Activated CD4-positive, alpha-beta memory T cell treated with anti-CD3 and anti-CD28 coated beads for 36 hours (primary cell): ENCODE results near the gene HNRNPA2B1. TPM values are rescaled to one million over a fixed set of nuclear protein-coding genes. Genes with fewer than 3 reads are reported as not detected.
A peak's percentile ranks its signal among the peaks of the same experiment; 100 is the strongest.
"Not testable (repeated sequence)": the region's sequence is repeated elsewhere in the genome, so short reads cannot be mapped to it uniquely, and the experiment has no call there.

Experiments
- CTCF ChIA-PET: fragments of 350-600 bp; sonication (Branson Sonifier 250); formaldehyde crosslinking; loops from one replicate; lab custom pipeline; 2021; ENCODE audit warnings: antibody characterized with exemption, inconsistent platforms; lab: Charles Lee
- POLR2A ChIA-PET: fragments of 350-600 bp; sonication (Branson Sonifier 250); formaldehyde crosslinking; loops from one replicate; lab custom pipeline; 2021; ENCODE audit warnings: antibody characterized with exemption; lab: Charles Lee
- DNase-seq: peaks from one replicate; pipeline ENCODE4 v3.0.0-alpha.2; 2020
- H3K27ac Mint-ChIP-seq: one replicate; pipeline ENCODE4 v1.8.0; 2021; ENCODE audit warnings: mixed read lengths
- H3K27me3 Mint-ChIP-seq: one replicate; pipeline ENCODE4 v1.8.0; 2021; ENCODE audit warnings: mixed read lengths
- H3K36me3 Mint-ChIP-seq: one replicate; pipeline ENCODE4 v1.8.0; 2021; ENCODE audit warnings: mixed read lengths
- H3K4me1 Mint-ChIP-seq: one replicate; pipeline ENCODE4 v1.8.0; 2021; ENCODE audit warnings: low read depth, mixed read lengths
- H3K4me3 Mint-ChIP-seq: one replicate; pipeline ENCODE4 v1.8.0; 2021; ENCODE audit warnings: mild to moderate bottlenecking, mixed read lengths
- H3K9me3 Mint-ChIP-seq: one replicate; pipeline ENCODE4 v1.8.0; 2021; ENCODE audit warnings: mixed read lengths
- intact Hi-C: fragments of 100-400 bp; cut with micrococcal nuclease; formaldehyde crosslinking; loops from one replicate; pipeline ENCODE4 v1.15.1; 2023
- total RNA-seq, 2 experiments: library from RNA; stranded (reverse); gene quantifications; one replicate each; pipeline ENCODE4 v1.2.3, GENCODE V29; 2021

Gene HNRNPA2B1
- total RNA-seq, 2 experiments from 2014 or later: 906 to 929 TPM

DNA sequence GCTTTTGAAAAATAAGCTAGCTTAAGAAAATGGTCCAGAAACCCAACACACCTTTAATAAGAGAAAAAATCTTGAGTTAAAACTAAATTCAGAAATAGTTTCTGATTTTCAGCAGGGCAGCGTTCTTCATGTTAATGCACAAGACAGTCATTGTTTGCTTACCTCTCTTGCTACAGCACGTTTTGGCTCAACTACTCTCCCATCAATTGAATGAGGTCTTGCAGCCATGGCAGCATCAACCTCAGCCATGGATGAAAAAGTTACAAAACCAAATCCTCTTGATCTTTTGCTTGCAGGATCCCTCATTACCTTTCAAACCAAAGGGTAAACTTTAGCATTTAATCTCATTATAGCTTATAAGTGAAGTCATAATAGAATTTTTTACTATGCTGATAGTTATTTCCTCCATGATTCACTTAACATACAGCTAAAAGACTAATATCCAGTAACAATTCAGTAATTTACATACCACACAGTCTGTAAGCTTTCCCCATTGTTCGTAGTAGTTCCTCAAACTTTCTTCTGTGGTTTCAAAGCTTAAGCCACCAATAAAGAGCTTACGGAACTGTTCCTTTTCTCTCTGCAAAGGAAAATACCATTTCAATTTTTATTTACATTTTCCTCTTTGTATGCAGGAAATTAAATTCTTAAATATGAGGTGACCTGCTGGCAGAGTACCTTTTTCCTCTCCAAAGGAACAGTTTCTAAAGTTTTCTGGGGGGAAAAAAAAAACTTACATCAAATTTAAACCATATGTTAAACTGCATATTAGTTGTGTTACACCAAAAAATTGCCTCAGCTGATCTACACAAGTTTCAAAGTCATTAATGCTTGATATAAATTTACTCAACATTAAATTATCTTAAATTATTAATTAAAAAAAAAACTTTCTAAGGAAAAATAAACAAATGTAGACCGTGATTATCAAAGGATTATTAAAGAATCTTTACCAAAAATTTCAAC lies 3.1 kb downstream of the HNRNPA2B1 start:
- Mint-ChIP-seq H3K27ac (peak overlapping the region; percentile 100), H3K4me1 (peaks cover 50% of the 10 kb centered on the region), H3K27me3 (peaks cover 6% of the 10 kb centered on the region), H3K9me3 (peaks cover 2% of the 10 kb centered on the region), H3K4me3 (peak overlapping the region; percentile 99), H3K36me3 (peaks cover 85% of the 10 kb centered on the region)
- CTCF ChIA-PET: interaction anchor here (0.9 to 3.4 kb wide), 12 partner anchors 9 to 305 kb away, joined by 3 to 27 read pairs (median 6); partner anchors contain the start of gene NFE2L3
- no peak for DNase-seq
- intact Hi-C loops: no loop called here
- POLR2A ChIA-PET: interaction anchor here (0.8 to 9.9 kb wide), 12 partner anchors 8 to 105 kb away, joined by 3 to 160 read pairs (median 8); partner anchors contain the start of gene NFE2L3

DNA sequence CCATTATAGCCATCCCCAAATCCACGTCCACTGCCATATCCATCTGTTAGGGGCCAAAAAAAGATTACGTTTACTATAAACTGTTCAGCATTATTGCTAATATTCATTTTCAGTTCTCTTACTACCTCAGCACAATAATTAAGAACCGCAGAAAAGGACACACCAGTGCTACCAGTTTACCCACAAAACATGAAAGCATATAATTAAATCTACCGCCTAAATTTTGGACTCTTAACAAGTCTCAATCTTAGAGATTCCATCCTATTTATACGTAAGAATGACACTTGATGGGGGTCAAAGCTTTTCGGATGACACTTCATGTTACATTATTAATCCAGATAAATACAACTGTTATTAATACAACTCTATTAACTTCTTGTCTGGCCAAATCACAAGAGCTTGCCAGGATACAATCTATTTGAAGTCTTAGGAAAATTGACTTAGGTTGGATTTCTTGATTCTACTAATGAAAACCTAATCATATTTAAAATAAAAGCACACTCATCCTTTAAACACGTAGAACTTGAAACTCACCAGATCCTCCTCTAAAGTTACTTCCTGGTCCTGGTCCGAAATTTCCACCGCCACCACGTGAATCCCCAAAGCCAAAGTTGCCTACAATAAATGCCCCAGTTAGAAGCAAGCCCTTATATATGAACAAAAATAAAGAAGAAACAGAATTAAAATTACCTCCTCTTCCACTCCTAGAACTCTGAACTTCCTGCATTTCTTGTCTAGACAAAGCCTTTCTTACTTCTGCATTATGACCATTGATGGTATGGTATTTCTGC lies 4.5 kb downstream of the HNRNPA2B1 start:
- ChIA-PET CTCF (interaction anchor here (1.0 to 3.4 kb wide), 7 partner anchors 7 to 303 kb away, joined by 3 to 27 read pairs (median 6); partner anchors contain the start of gene NFE2L3), POLR2A (interaction anchor here (0.9 to 9.9 kb wide), 7 partner anchors 8 to 97 kb away, joined by 3 to 160 read pairs (median 12); no protein-coding TSS in a partner anchor)
- H3K27me3 Mint-ChIP-seq: peaks cover 6% of the 10 kb centered on the region
- H3K27ac Mint-ChIP-seq: peak overlapping the region; percentile 100
- no peak for DNase-seq
- H3K9me3 Mint-ChIP-seq: peaks cover 2% of the 10 kb centered on the region
- H3K4me3 Mint-ChIP-seq: peak overlapping the region; percentile 99
- peaks cover 60% of the 10 kb centered on the region for H3K4me1 Mint-ChIP-seq
- peaks cover 94% of the 10 kb centered on the region for H3K36me3 Mint-ChIP-seq
- intact Hi-C loops: loop anchor here (1.0 kb wide), 1 partner anchor 8 kb away; no protein-coding TSS in a partner anchor

DNA sequence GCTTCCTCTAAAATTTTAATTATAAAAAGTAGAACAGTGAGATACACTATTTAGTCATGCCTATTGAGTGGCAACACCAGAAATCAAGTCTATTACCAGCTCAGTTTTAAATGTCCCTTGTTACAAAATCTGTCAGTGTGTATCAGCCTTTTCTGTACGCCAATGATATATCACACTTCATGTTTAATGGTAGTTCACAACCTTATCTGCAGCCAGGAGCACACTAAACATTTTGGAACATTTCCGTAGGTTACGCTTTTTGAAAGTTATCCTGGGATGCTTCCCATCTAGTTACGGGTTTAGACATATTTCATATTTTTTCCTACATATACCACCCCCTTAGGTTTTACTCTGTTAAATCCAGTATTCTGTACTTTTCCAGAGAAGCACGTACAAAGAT lies 5.4 kb downstream of the HNRNPA2B1 start:
- CTCF ChIA-PET: interaction anchor here (1.0 to 2.0 kb wide), 3 partner anchors 43 to 170 kb away, joined by 3 to 6 read pairs (median 3); no protein-coding TSS in a partner anchor

DNA sequence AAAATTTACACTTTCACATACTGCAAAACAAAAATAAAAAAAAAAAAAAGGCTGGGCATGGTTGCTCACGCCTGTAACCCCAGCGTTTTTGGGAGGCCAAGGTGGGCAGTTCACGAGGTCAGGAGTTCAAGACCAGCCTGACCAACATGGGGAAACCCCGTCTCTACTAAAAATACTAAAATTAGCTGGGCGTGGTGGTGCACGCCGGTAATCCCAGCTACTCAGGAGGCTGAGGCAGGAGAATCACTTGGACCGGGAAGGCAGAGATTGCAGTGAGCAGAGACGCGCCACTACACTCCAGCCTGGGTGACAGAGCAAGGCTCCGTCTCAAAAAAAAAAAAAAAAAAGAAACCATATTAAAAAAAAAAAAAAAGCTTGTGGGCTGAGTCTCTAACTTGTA lies 5.8 kb downstream of the HNRNPA2B1 start:
- H3K27me3 Mint-ChIP-seq, H3K9me3 Mint-ChIP-seq, DNase-seq, intact Hi-C loops: not testable (repeated sequence)
- ChIA-PET CTCF (interaction anchor here (1.1 to 4.2 kb wide), 3 partner anchors 43 to 170 kb away, joined by 3 to 17 read pairs (median 6); partner anchors contain the start of gene NFE2L3), POLR2A (interaction anchor here (0.5 to 9.9 kb wide), 10 partner anchors 6 to 101 kb away, joined by 3 to 160 read pairs (median 18); partner anchors contain the start of genes CBX3 and NFE2L3)
- peaks cover 68% of the 10 kb centered on the region for H3K4me1 Mint-ChIP-seq
- H3K27ac Mint-ChIP-seq: peak overlapping the region; percentile 84
- H3K36me3 Mint-ChIP-seq: peaks cover 92% of the 10 kb centered on the region
- peak overlapping the region; percentile 69 for H3K4me3 Mint-ChIP-seq

More for the DNA sequence above, 5.4 kb downstream of the HNRNPA2B1 start:
- H3K27ac Mint-ChIP-seq: peak overlapping the region; percentile 100
- peaks cover 2% of the 10 kb centered on the region for H3K27me3 Mint-ChIP-seq
- H3K4me3 Mint-ChIP-seq: peak overlapping the region; percentile 99
- H3K9me3 Mint-ChIP-seq: no peaks in the 10 kb centered on the region
- intact Hi-C loops: no loop called here
- no peak for DNase-seq
- peaks cover 94% of the 10 kb centered on the region for H3K36me3 Mint-ChIP-seq
- H3K4me1 Mint-ChIP-seq: peaks cover 66% of the 10 kb centered on the region
- POLR2A ChIA-PET: interaction anchor here (0.5 to 9.9 kb wide), 9 partner anchors 7 to 101 kb away, joined by 3 to 160 read pairs (median 12); partner anchors contain the start of gene NFE2L3

DNA sequence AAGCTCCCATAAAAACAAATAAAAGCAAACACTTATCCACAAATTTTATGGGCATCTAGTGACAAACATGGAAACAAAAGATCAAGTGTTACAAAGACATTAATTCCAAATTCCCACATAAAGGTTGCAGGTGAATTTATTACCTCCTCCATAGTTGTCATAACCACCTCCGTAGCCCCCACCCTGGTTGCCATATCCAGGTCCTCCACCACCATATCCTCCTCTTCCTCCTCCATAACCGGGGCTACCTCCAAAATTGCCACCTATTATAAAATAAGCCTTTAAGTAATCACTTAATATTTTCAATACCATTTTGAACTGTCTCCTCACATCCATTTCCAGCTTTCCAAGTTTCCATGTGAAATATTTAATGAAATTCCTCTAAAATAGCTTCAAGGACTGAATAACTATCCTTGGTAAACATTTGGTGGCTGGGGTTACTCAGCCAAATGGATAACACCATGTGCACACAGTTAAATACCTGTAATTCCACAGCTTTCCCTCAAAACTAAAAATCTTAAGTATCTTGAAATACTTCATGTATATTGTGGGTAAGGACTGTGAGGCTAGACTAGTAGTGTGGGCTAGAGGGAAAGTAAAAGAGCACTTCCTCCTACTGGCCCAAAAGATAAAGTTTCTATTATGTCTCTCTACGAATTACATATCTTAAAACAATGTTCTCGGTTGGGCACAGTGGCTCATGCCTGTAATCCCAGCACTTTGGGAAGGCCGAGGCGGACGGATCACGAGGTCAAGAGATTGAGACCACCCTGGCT lies 6.9 kb downstream of the HNRNPA2B1 start:
- H3K4me3 Mint-ChIP-seq: peak overlapping the region; percentile 69

DNA sequence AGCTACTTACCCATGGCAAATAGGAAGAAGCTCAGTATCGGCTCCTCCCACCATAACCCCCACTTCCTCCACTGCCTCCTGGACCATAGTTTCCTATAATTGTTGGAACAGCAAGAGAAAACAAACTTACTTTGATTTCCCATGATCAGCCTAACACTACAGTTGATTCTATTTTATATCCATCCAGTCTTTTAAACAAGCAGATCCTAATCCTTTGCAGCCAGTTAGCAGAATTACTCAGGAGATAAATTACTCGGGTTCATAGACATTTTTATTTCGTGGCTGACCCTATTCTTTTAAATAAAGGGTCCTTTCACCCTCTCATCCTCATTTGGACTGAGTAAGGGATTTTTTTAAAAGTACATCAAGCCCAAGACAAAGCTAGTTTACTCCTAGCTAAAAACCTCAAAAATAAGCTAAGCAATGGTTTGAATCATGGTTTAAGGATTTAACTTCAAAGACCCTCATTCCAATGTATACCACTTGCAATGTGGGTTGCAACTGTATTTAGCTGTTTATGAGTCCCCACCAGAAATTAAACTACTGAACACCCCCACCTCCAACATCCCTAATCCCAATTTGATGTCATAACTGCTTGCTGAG lies 8.0 kb downstream of the HNRNPA2B1 start:
- POLR2A ChIA-PET: interaction anchor here (0.7 to 9.9 kb wide), 13 partner anchors 7 to 113 kb away, joined by 3 to 160 read pairs (median 9); partner anchors contain the start of genes CBX3, HNRNPA2B1 and NFE2L3

More for the DNA sequence above, 6.9 kb downstream of the HNRNPA2B1 start:
- intact Hi-C loops: no loop called here
- peak overlapping the region; percentile 84 for H3K27ac Mint-ChIP-seq
- POLR2A ChIA-PET: interaction anchor here (1.2 to 9.9 kb wide), 9 partner anchors 8 to 114 kb away, joined by 3 to 160 read pairs (median 9); partner anchors contain the start of genes CBX3 and NFE2L3
- DNase-seq: no peak
- CTCF ChIA-PET: interaction anchor here (0.7 to 4.2 kb wide), 7 partner anchors 11 to 172 kb away, joined by 3 to 35 read pairs (median 3); partner anchors contain the start of gene NFE2L3
- no peaks in the 10 kb centered on the region for H3K9me3 Mint-ChIP-seq
- peaks cover 80% of the 10 kb centered on the region for H3K4me1 Mint-ChIP-seq
- no peaks in the 10 kb centered on the region for H3K27me3 Mint-ChIP-seq
- peaks cover 92% of the 10 kb centered on the region for H3K36me3 Mint-ChIP-seq

DNA sequence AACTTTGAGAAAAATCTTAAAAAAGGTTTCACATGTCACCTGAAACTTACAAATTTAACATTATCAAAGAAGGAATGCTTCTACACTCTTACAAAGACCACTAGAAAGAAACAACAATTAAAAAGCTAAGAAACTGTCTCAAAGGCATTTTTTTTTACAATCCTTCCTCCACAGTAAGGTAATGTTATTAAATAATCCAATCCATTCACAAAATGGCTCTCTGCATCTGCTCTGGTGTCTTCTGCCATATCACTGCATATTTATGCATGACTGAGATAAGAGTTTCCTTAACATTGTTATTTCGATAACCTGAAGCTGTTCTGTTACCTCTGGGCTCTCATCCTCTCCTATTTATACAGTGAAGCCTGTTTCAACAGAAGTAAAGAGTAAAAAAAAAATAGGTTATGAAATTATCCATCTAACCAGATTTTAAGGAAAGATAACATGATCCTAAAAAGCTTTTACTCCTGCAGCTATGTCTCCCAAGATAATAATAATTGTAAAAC lies 8.5 kb downstream of the HNRNPA2B1 start:
- peaks cover 87% of the 10 kb centered on the region for H3K36me3 Mint-ChIP-seq
- intact Hi-C loops: loop anchor here (1.0 kb wide), 1 partner anchor 25 kb away; no protein-coding TSS in a partner anchor
- DNase-seq: no peak
- H3K27ac Mint-ChIP-seq: peak overlapping the region; percentile 84
- H3K27me3 Mint-ChIP-seq: no peaks in the 10 kb centered on the region
- peaks cover 92% of the 10 kb centered on the region for H3K4me1 Mint-ChIP-seq
- H3K9me3 Mint-ChIP-seq: no peaks in the 10 kb centered on the region
- POLR2A ChIA-PET: interaction anchor here (0.7 to 9.9 kb wide), 14 partner anchors 8 to 113 kb away, joined by 3 to 160 read pairs (median 8); partner anchors contain the start of genes CBX3, HNRNPA2B1 and NFE2L3
- peak overlapping the region; percentile 49 for H3K4me3 Mint-ChIP-seq
- CTCF ChIA-PET: interaction anchor here (1.1 to 4.2 kb wide), 7 partner anchors 24 to 299 kb away, joined by 3 to 35 read pairs (median 4); partner anchors contain the start of gene NFE2L3

More for the DNA sequence above, 8.0 kb downstream of the HNRNPA2B1 start:
- intact Hi-C loops: loop anchor here (1.0 kb wide), 1 partner anchor 25 kb away; no protein-coding TSS in a partner anchor
- no peak for DNase-seq
- Mint-ChIP-seq H3K4me3 (peak overlapping the region; percentile 49), H3K4me1 (peaks cover 90% of the 10 kb centered on the region), H3K27ac (peak overlapping the region; percentile 84), H3K9me3 (no peaks in the 10 kb centered on the region), H3K36me3 (peaks cover 89% of the 10 kb centered on the region), H3K27me3 (no peaks in the 10 kb centered on the region)
- CTCF ChIA-PET: interaction anchor here (0.7 to 4.2 kb wide), 9 partner anchors 19 to 300 kb away, joined by 3 to 35 read pairs (median 4); partner anchors contain the start of gene NFE2L3

DNA sequence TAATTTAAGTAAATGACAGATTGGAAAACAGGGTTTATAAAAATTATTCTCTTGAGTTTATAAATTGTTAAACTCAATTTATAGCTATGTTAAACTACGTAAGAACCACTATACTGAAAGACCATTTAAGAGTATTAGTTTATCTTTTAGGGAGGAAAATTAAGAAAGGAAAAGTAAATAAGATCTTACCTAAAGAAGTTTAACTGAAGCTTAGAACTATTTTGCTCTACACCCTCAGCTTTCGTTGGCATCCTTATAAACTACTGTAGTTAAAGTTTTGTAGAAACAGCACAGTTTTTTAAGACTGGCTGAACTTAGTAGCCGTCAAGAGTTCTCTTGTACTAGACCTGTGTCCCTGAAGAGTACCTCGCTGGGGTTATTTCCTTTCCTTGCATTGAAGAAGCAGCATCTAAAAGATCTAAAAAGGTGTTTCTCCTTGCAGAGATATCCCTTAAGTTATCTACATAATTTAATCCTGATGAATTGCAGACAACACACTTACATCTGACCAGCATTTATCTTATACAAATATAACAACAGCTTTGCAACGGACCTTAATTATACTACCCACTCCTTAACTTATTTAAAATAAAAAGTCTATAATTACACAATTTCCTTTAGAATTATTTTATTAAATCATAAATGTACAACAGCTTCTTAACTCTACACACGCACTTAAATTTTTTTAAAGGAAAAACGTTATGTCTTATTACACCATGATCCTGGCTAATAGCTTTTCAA lies 9.1 kb downstream of the HNRNPA2B1 start:
- peak overlapping the region; percentile 59 for H3K27ac Mint-ChIP-seq
- peaks cover 92% of the 10 kb centered on the region for H3K4me1 Mint-ChIP-seq
- ChIA-PET POLR2A (interaction anchor here (0.8 to 9.9 kb wide), 11 partner anchors 8 to 112 kb away, joined by 3 to 160 read pairs (median 7); partner anchors contain the start of genes CBX3, HNRNPA2B1 and NFE2L3), CTCF (interaction anchor here (0.8 to 4.2 kb wide), 8 partner anchors 8 to 178 kb away, joined by 3 to 35 read pairs (median 4); partner anchors contain the start of gene NFE2L3)
- H3K4me3 Mint-ChIP-seq: no peak overlapping the region
- H3K27me3 Mint-ChIP-seq: no peaks in the 10 kb centered on the region
- no peaks in the 10 kb centered on the region for H3K9me3 Mint-ChIP-seq
- intact Hi-C loops: no loop called here
- peaks cover 86% of the 10 kb centered on the region for H3K36me3 Mint-ChIP-seq
- DNase-seq: no peak

DNA sequence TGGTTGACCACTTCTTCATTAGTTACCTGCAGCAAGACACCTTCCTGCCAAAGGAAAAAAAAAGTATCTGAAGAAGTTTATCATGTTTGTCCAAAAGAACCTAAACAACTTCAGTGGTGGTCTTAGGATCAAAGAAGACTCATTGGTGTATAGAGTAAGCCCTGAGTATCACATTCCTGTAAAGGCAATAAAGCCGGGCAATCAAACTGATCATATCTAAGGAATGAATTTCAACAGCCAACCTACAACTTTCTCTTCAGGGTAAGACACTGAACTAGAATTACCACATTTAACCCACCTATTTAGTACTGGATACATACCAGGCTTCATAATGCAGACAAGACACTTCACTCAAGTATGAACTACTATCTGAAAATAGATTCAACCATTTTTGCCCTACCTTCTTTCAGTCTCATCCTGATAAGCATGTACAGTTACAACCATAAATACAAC lies 10.1 kb downstream of the HNRNPA2B1 start:
- intact Hi-C loops: no loop called here
- POLR2A ChIA-PET: interaction anchor here (1.3 to 4.3 kb wide), 5 partner anchors 9 to 35 kb away, joined by 3 to 142 read pairs (median 35); partner anchors contain the start of genes CBX3, HNRNPA2B1 and NFE2L3
- H3K4me3 Mint-ChIP-seq: no peak overlapping the region
- peaks cover 90% of the 10 kb centered on the region for H3K4me1 Mint-ChIP-seq
- no peak for DNase-seq
- H3K27ac Mint-ChIP-seq: peak overlapping the region; percentile 59
- no peaks in the 10 kb centered on the region for H3K9me3 Mint-ChIP-seq
- H3K27me3 Mint-ChIP-seq: no peaks in the 10 kb centered on the region
- CTCF ChIA-PET: interaction anchor here (0.9 to 4.2 kb wide), 3 partner anchors 39 to 175 kb away, joined by 4 to 35 read pairs (median 17); partner anchors contain the start of gene NFE2L3
- H3K36me3 Mint-ChIP-seq: peaks cover 82% of the 10 kb centered on the region
